ENCODE measurements around the gene INTS3. TPM values are rescaled to one million over a fixed set of nuclear protein-coding genes. Genes with fewer than 3 reads are reported as not detected.

INTS3 gene
- total and polyA plus RNA-seq, 9 of the 15 experiments (the other 6 are each of a cell fraction or from before 2014, with no cell fraction given) = 6.3 to 24.1 (median 14.3) TPM

GRCh38 chr1:153727463-153728304 is at the start of gene INTS3 (continued):
- TF ChIP-seq IFI16 (CRISPR knock-in tag; IDR thresholded peaks at IDR 0.05) (no peak), ZNF239 (CRISPR knock-in tag; IDR thresholded peaks at IDR 0.05) (no peak), ZNF384 (IDR thresholded peaks at IDR 0.05; ENCODE audit: low read depth, low read length) (no peak), ZNF551 (CRISPR knock-in tag; IDR thresholded peaks at IDR 0.05) (no peak), SOX6 (IDR thresholded peaks at IDR 0.05) (no peak), HINFP (tag; conservative IDR thresholded peaks at IDR 0.05; ENCODE audit: low read depth) (no peak), CBX5 (IDR thresholded peaks at IDR 0.05; ENCODE audit: borderline replicate concordance, low read depth) (no peak), TCF7L2 (IDR thresholded peaks at IDR 0.05; ENCODE audit: low read depth, low read length) (no peak), KAT7 (CRISPR knock-in tag; IDR thresholded peaks at IDR 0.05; ENCODE audit: borderline replicate concordance) (0 out of 2 replicates have a peak, but pooled peaks have one; percentile 27), C11orf30 (IDR thresholded peaks at IDR 0.05; ENCODE audit: low read depth) (peak; percentile 70), KDM5B (IDR thresholded peaks at IDR 0.05; ENCODE audit: insufficient replicate concordance, low read depth, low read length) (peak; percentile 55), ZNF174 (CRISPR knock-in tag; IDR thresholded peaks at IDR 0.05) (no peak), SIN3B (IDR thresholded peaks at IDR 0.05; ENCODE audit: low read depth) (peak; percentile 37; the same call in 1 of the 2 replicates), DLX4 (CRISPR knock-in tag; IDR thresholded peaks at IDR 0.05) (no peak), SAP30 (IDR thresholded peaks at IDR 0.05; ENCODE audit: borderline replicate concordance, insufficient read depth, low read depth, low read length, poor library complexity, severe bottlenecking) (no peak), GTF2A2 (tag; IDR thresholded peaks at IDR 0.05) (no peak), ZNF324 (CRISPR knock-in tag; IDR thresholded peaks at IDR 0.05) (no peak), LCOR (CRISPR knock-in tag; IDR thresholded peaks at IDR 0.05) (peak; percentile 93), ZNF507 (tag; conservative IDR thresholded peaks at IDR 0.05) (no peak), FOXA1 (IDR thresholded peaks at IDR 0.05; ENCODE audit: borderline replicate concordance) (no peak), THRB (CRISPR knock-in tag; conservative IDR thresholded peaks at IDR 0.05) (no peak), NR2C1 (IDR thresholded peaks at IDR 0.05) (no peak), NR2C1 (tag; IDR thresholded peaks at IDR 0.05) (no peak), ELF2 (CRISPR knock-in tag; IDR thresholded peaks at IDR 0.05) (0 out of 2 replicates have a peak, but pooled peaks have one; percentile 37), ZBTB34 (CRISPR knock-in tag; IDR thresholded peaks at IDR 0.05) (no peak), NUFIP1 (IDR thresholded peaks at IDR 0.05; ENCODE audit: partially characterized antibody) (no peak)

Measured in K562 (cell line).